ENCODE results near the gene CCL4. TPM values are rescaled to one million over a fixed set of nuclear protein-coding genes. Genes with fewer than 3 reads are reported as not detected.

Gene CCL4
- total RNA-seq, 1 experiment from 2014 or later, result not detected

DNA sequence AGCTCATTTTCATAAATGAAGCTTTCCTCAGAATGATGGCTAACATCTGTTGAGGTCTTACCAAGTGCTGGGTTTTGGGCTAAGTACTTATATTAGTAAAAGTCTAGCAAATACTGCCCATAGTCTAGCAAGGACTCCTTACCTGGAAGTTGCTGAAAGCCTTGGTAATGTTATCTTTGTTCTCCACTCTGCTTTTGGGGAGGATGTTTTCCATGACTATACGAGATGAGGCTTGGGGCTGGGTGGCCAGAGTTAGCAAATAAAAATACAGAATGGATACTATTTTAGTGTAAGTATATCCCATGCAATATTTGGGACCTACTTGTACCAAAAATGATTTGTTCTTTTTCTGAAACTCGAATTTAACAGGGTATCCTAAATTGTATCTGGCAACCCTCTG is 31.9 kb upstream of the CCL4 start:
- TF ChIP-seq, protein P1, sequence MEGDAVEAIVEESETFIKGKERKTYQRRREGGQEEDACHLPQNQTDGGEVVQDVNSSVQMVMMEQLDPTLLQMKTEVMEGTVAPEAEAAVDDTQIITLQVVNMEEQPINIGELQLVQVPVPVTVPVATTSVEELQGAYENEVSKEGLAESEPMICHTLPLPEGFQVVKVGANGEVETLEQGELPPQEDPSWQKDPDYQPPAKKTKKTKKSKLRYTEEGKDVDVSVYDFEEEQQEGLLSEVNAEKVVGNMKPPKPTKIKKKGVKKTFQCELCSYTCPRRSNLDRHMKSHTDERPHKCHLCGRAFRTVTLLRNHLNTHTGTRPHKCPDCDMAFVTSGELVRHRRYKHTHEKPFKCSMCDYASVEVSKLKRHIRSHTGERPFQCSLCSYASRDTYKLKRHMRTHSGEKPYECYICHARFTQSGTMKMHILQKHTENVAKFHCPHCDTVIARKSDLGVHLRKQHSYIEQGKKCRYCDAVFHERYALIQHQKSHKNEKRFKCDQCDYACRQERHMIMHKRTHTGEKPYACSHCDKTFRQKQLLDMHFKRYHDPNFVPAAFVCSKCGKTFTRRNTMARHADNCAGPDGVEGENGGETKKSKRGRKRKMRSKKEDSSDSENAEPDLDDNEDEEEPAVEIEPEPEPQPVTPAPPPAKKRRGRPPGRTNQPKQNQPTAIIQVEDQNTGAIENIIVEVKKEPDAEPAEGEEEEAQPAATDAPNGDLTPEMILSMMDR (conservative IDR thresholded peaks at IDR 0.05), result no peak
- Histone ChIP-seq H3K4me2 (ENCODE audit: insufficient read depth, insufficient read length, low read length) (no peak overlapping the region), H2BK15ac (ENCODE audit: low read depth, low read length) (no peak overlapping the region), H3K18ac (ENCODE audit: insufficient read length, low read depth, low read length) (no peak overlapping the region), H3K14ac (ENCODE audit: insufficient read depth, low read length) (no peak overlapping the region), H3K56ac (ENCODE audit: insufficient read length, low read depth, low read length) (no peak overlapping the region), H4K91ac (ENCODE audit: insufficient read length, low read depth, low read length) (no peak overlapping the region), H3K9me3 (ENCODE audit: control insufficient read depth, low read depth, low read length) (no peaks in the 10 kb centered on the region), H2BK5ac (ENCODE audit: insufficient read length, low read length) (no peak overlapping the region), H3K79me2 (ENCODE audit: insufficient read depth, low read length) (no peaks in the 10 kb centered on the region), H2BK120ac (ENCODE audit: low read depth, low read length, poor library complexity, severe bottlenecking) (no peak overlapping the region), H3K79me1 (ENCODE audit: insufficient read depth, low read depth, low read length, poor library complexity, severe bottlenecking) (no peaks in the 10 kb centered on the region), H4K8ac (replicated peaks; ENCODE audit: insufficient read length, low read depth, low read length) (no peak overlapping the region), H3K4me1 (ENCODE audit: insufficient read depth, low read length) (no peaks in the 10 kb centered on the region), H2BK12ac (ENCODE audit: insufficient read length, low read depth, low read length) (no peak overlapping the region), H3K27me3 (ENCODE audit: insufficient read depth, low read length) (no peaks in the 10 kb centered on the region), H3K4ac (ENCODE audit: low read depth, low read length) (no peak overlapping the region), H3K27ac (ENCODE audit: insufficient read length, low read depth, low read length) (no peak overlapping the region), H2BK20ac (ENCODE audit: low read depth, low read length, poor library complexity, severe bottlenecking) (no peak overlapping the region), H3T11ph (ENCODE audit: low read length) (no peak overlapping the region), H2AK5ac (ENCODE audit: insufficient read length, low read length) (no peak overlapping the region), H4K20me1 (ENCODE audit: control insufficient read depth, insufficient read depth, insufficient read length) (no peaks in the 10 kb centered on the region), H3K23ac (ENCODE audit: insufficient read length, low read depth, low read length) (no peak overlapping the region), H3K23me2 (ENCODE audit: insufficient read length, low read depth, low read length, poor library complexity, severe bottlenecking) (no peaks in the 10 kb centered on the region), H4K5ac (ENCODE audit: insufficient read length, low read depth, low read length) (no peak overlapping the region), H3K9ac (ENCODE audit: extremely low read depth, insufficient read length, low read length) (no peak overlapping the region), H2AFZ (ENCODE audit: low read length) (no peak overlapping the region)
- Mint-ChIP-seq H3K9me3 (no peaks in the 10 kb centered on the region), H3K27ac (no peak overlapping the region), H3K4me1 (peaks cover 4 to 7% of the 10 kb centered on the region in 2 experiments; a peak in 3 of 4 replicates), H3K36me3 (ENCODE audit: insufficient read depth in 1 of 3, low read depth in 3 of 3) (0 out of 7 replicates have a peak, but pooled peaks cover 0 to 2% (median 0%) of the 10 kb centered on the region in 3 experiments), H3K4me3 (no peak overlapping the region), H3K27me3 (ENCODE audit: low read depth) (peaks cover 2% of the 10 kb centered on the region)
- DNase-seq, result no peak
- no CpG with 5 or more reads among the region's 2 CpGs for WGBS (ENCODE audit: extremely low coverage, insufficient read length, low lambda C conversion rate)

Data from H9 (cell line).